Right kidney (tissue), 9 donors: ENCODE data around the gene PRDM11.
"Not testable (repeated sequence)": the region's sequence is repeated elsewhere in the genome, so short reads cannot be mapped to it uniquely, and the experiment has no call there.

Source experiments
- DNase-seq: peaks from one replicate; pipeline ENCODE4 v3.0.0-alpha.2; 2016
- long read RNA-seq, 8 donors: transcript quantifications; one replicate each; lab custom pipeline, GENCODE V29; 2026

The PRDM11 gene
- long read RNA-seq, donor 1, result 0 reads
- long read RNA-seq, donor 2, result 0 reads
- long read RNA-seq, donor 3, result 0 reads
- long read RNA-seq, donor 4, result 0 reads
- long read RNA-seq, donor 5, partial matches to known transcripts, result 0 of 1 reads
- long read RNA-seq, donor 5, other reads (novel, unspliced or antisense), result 0 of 1 reads
- long read RNA-seq, donor 6, result 0 reads
- long read RNA-seq, donor 7, result 0 reads
- long read RNA-seq, donor 8, result 0 reads

- DNase-seq, result peak; percentile 88
These were observed at the start of gene PRDM11 for GRCh38 chr11:45146072-45147016. Gene PRDM11, plus strand, starts transcription at chr11:45146639. Its CDS starts 35,128 bp downstream, at chr11:45181767.

GRCh38 chr11:45097721-45098493 lies 48.5 kb upstream of the PRDM11 start:
- peak; percentile 62 for DNase-seq

GRCh38 chr11:45098929-45099328 lies 47.5 kb upstream of the PRDM11 start:
- DNase-seq, result no peak

- no peak for DNase-seq
These were observed 46.1 kb upstream of the PRDM11 start for GRCh38 chr11:45100339-45100738.

- no peak for DNase-seq
These were observed 44.1 kb upstream of the PRDM11 start for GRCh38 chr11:45102361-45102809.

- peak; percentile 53 for DNase-seq
These were observed 43.4 kb upstream of the PRDM11 start for GRCh38 chr11:45102810-45103621.

- DNase-seq, result no peak
These were observed 42.2 kb upstream of the PRDM11 start for GRCh38 chr11:45104006-45104789.

- DNase-seq, result no peak
These were observed 41.7 kb upstream of the PRDM11 start for GRCh38 chr11:45104790-45105084.

- DNase-seq, result peak; percentile 63
These were observed 41.0 kb upstream of the PRDM11 start for GRCh38 chr11:45105233-45105983.

GRCh38 chr11:45105984-45106375 lies 40.5 kb upstream of the PRDM11 start:
- no peak for DNase-seq

GRCh38 chr11:45106440-45106839 lies 40.0 kb upstream of the PRDM11 start:
- no peak for DNase-seq

GRCh38 chr11:45107029-45107428 lies 39.4 kb upstream of the PRDM11 start:
- no peak for DNase-seq

- DNase-seq, result no peak
These were observed 38.1 kb upstream of the PRDM11 start for GRCh38 chr11:45108070-45109064.

- no peak for DNase-seq
These were observed 37.0 kb upstream of the PRDM11 start for GRCh38 chr11:45109400-45109799.

GRCh38 chr11:45110562-45110961 lies 35.9 kb upstream of the PRDM11 start:
- DNase-seq, result peak; percentile 44

- no peak for DNase-seq
These were observed 32.6 kb upstream of the PRDM11 start for GRCh38 chr11:45113807-45114206.

GRCh38 chr11:45127836-45128235 lies 18.6 kb upstream of the PRDM11 start:
- DNase-seq, result not testable (repeated sequence)

- no peak for DNase-seq
These were observed 12.6 kb upstream of the PRDM11 start for GRCh38 chr11:45133878-45134277.

GRCh38 chr11:45141171-45141570 lies 5.3 kb upstream of the PRDM11 start:
- DNase-seq, result no peak
